NCI-H1105 treated with DMSO at 0.1 percent for 48 hours (cell line): ENCODE results near the gene TMEM184A.

ENCODE experiments used
- DNase-seq: peaks from one replicate; lab custom pipeline; 2025; lab: John Stamatoyannopoulos, UW

Gene TMEM184A

GRCh38 chr7:1501487-1502270, 54.3 kb downstream of the TMEM184A start:
- no peak for DNase-seq

- DNase-seq = no peak
These were observed 55.8 kb downstream of the TMEM184A start for GRCh38 chr7:1500064-1500807.

GRCh38 chr7:1499367-1500029, 56.5 kb downstream of the TMEM184A start:
- DNase-seq = no peak

GRCh38 chr7:1498370-1499305, 57.4 kb downstream of the TMEM184A start:
- no peak for DNase-seq

GRCh38 chr7:1497293-1497927, 58.6 kb downstream of the TMEM184A start:
- no peak for DNase-seq

GRCh38 chr7:1496531-1497292, 59.3 kb downstream of the TMEM184A start:
- no peak for DNase-seq

- DNase-seq = no peak
These were observed 60.3 kb downstream of the TMEM184A start for GRCh38 chr7:1495564-1496242.

GRCh38 chr7:1494866-1495563, 61.0 kb downstream of the TMEM184A start:
- no peak for DNase-seq

- DNase-seq = no peak
These were observed 61.6 kb downstream of the TMEM184A start for GRCh38 chr7:1494447-1494846.

- no peak for DNase-seq
These were observed 62.4 kb downstream of the TMEM184A start for GRCh38 chr7:1493571-1493970.

GRCh38 chr7:1493129-1493528, 62.9 kb downstream of the TMEM184A start:
- DNase-seq = no peak

GRCh38 chr7:1492640-1493039, 63.4 kb downstream of the TMEM184A start:
- no peak for DNase-seq
